Neuronal stem cell (in vitro differentiated cells): ENCODE results near the gene SRD5A2.

Source experiments
- DNase-seq: peaks from one replicate; pipeline ENCODE4 v3.0.0-alpha.2; 2013; ENCODE audit warnings: low spot score
- H2AFZ ChIP-seq: one replicate; pipeline ENCODE4 v1.6.1; 2013; ENCODE audit warnings: mild to moderate bottlenecking, low read length, inconsistent platforms
- H2AK5ac ChIP-seq: 2 replicates; pipeline ENCODE4 v1.6.1; 2013; ENCODE audit warnings: low read depth, mild to moderate bottlenecking, inconsistent platforms, low read length, moderate library complexity, mixed read lengths
- H2BK120ac ChIP-seq: 2 replicates; pipeline ENCODE4 v1.6.1; 2013; ENCODE audit warnings: low read depth, mild to moderate bottlenecking, inconsistent platforms, low read length, moderate library complexity, mixed read lengths
- H2BK12ac ChIP-seq: one replicate; pipeline ENCODE4 v1.6.1; 2013; ENCODE audit warnings: low read length, inconsistent platforms
- H2BK15ac ChIP-seq: 2 replicates; pipeline ENCODE4 v1.6.1; 2013; ENCODE audit warnings: mild to moderate bottlenecking, low read length, inconsistent platforms, mixed read lengths
- H2BK5ac ChIP-seq: one replicate; pipeline ENCODE4 v1.6.1; 2013; ENCODE audit warnings: inconsistent platforms, mild to moderate bottlenecking, low read length, moderate library complexity
- H3K14ac ChIP-seq: one replicate; pipeline ENCODE4 v1.6.1; 2013; ENCODE audit warnings: low read length, inconsistent platforms
- H3K18ac ChIP-seq: 2 replicates; pipeline ENCODE4 v1.6.1; 2013; ENCODE audit warnings: low read length, inconsistent platforms
- H3K23ac ChIP-seq: 2 replicates; pipeline ENCODE4 v1.6.1; 2013; ENCODE audit warnings: low read depth, mild to moderate bottlenecking, mixed read lengths, low read length, inconsistent platforms; ENCODE audit not compliant: poor library complexity
- H3K27ac ChIP-seq: replicated peaks from 3 replicates; pipeline ENCODE4 v1.5.1; 2013; ENCODE audit warnings: low read length, inconsistent platforms
- H3K27me3 ChIP-seq, 3 experiments: 2 replicates each; pipeline ENCODE4 v1.6.1; 2013; ENCODE audit warnings: low read length in 3 of 3, mild to moderate bottlenecking in 2 of 3, inconsistent platforms in 1 of 3, low read depth in 1 of 3, mixed read lengths in 1 of 3, moderate library complexity in 1 of 3; ENCODE audit not compliant: control insufficient read depth in 3 of 3, insufficient read depth in 3 of 3
- H3K36me3 ChIP-seq, 2 donors: replicated peaks in 1 of 2; 2 replicates each; pipeline ENCODE4 v1.6.1; 2013; ENCODE audit warnings: low read length in 2 of 2; ENCODE audit not compliant: control insufficient read depth in 2 of 2, insufficient read depth in 2 of 2
- H3K4ac ChIP-seq: 2 replicates; pipeline ENCODE4 v1.6.1; 2013; ENCODE audit warnings: inconsistent platforms, mild to moderate bottlenecking, low read length, moderate library complexity
- H3K4me1 ChIP-seq, 2 donors: 1 replicate in 1 of 2; 2 replicates in 1 of 2; pipeline ENCODE4 v1.6.1; 2013; ENCODE audit warnings: low read length in 2 of 2, low read depth in 1 of 2; ENCODE audit not compliant: control insufficient read depth in 2 of 2, insufficient read depth in 1 of 2
- H3K4me2 ChIP-seq: one replicate; pipeline ENCODE4 v1.6.1; 2013; ENCODE audit warnings: mild to moderate bottlenecking, low read length, inconsistent platforms; ENCODE audit not compliant: insufficient read depth, poor library complexity, severe bottlenecking
- H3K4me3 ChIP-seq, 2 donors: 2 replicates each; pipeline ENCODE4 v1.5.1; 2013; ENCODE audit warnings: low read length in 2 of 2, mild to moderate bottlenecking in 2 of 2, inconsistent platforms in 1 of 2, moderate library complexity in 1 of 2
- H3K79me1 ChIP-seq: one replicate; pipeline ENCODE4 v1.6.1; 2013; ENCODE audit warnings: low read depth, mild to moderate bottlenecking, inconsistent platforms, low read length, moderate library complexity
- H3K9ac ChIP-seq: one replicate; pipeline ENCODE4 v1.6.1; 2013; ENCODE audit warnings: mild to moderate bottlenecking, low read depth, low read length, inconsistent platforms; ENCODE audit not compliant: poor library complexity
- H3K9me3 ChIP-seq, 2 donors: replicated peaks in 1 of 2; 2 replicates each; pipeline versions ENCODE3 to v1.6.1; 2013; ENCODE audit warnings: low read length in 2 of 2, mild to moderate bottlenecking in 2 of 2, inconsistent platforms in 1 of 2, low read depth in 1 of 2, mixed read lengths in 1 of 2, moderate library complexity in 1 of 2; ENCODE audit not compliant: control insufficient read depth in 2 of 2, insufficient read depth in 1 of 2
- H4K8ac ChIP-seq: one replicate; pipeline ENCODE4 v1.6.1; 2013; ENCODE audit warnings: low read depth, mild to moderate bottlenecking, inconsistent platforms, low read length, moderate library complexity
- H4K91ac ChIP-seq: one replicate; pipeline ENCODE4 v1.6.1; 2013; ENCODE audit warnings: low read length, low read depth, mild to moderate bottlenecking, inconsistent platforms; ENCODE audit not compliant: poor library complexity
- WGBS, 2 donors: extraction: QIAGEN DNeasy Blood & Tissue Kit; methylation state at CpG; one replicate each; pipeline ENCODE4 v1.1.7; 2013; ENCODE audit warnings: missing lambda C conversion rate in 2 of 2, mixed read lengths in 1 of 2; ENCODE audit not compliant: insufficient read length in 2 of 2, insufficient replicate concordance in 1 of 2; ENCODE audit errors: extremely low coverage in 2 of 2; 5-methylcytosine and 5-hydroxymethylcytosine counted together

Gene SRD5A2

GRCh38 chr2:31568585-31569201, 12.0 kb downstream of the SRD5A2 start:
- H3K4ac ChIP-seq = no peak overlapping the region
- H3K27ac ChIP-seq = no peak overlapping the region
- no peak overlapping the region for H2AK5ac ChIP-seq
- no peaks in the 10 kb centered on the region for H3K27me3 ChIP-seq
- H3K4me2 ChIP-seq = no peak overlapping the region
- H3K23ac ChIP-seq = no peak overlapping the region
- H3K36me3 ChIP-seq = no peaks in the 10 kb centered on the region
- H2BK15ac ChIP-seq = peak overlapping the region; percentile 26
- H3K18ac ChIP-seq = peak overlapping the region; percentile 64
- no peak overlapping the region for H4K8ac ChIP-seq
- H2BK12ac ChIP-seq = no peak overlapping the region
- H3K14ac ChIP-seq = peak overlapping the region; percentile 89
- H3K79me1 ChIP-seq = no peaks in the 10 kb centered on the region
- no peak overlapping the region for H3K4me3 ChIP-seq
- H2BK120ac ChIP-seq = no peak overlapping the region
- no peak overlapping the region for H2AFZ ChIP-seq
- H2BK5ac ChIP-seq = peak overlapping the region; percentile 53
- H3K9me3 ChIP-seq = no peaks in the 10 kb centered on the region
- H4K91ac ChIP-seq = peak overlapping the region; percentile 30
- WGBS, 2 donors = no CpG with 5 or more reads among the region's 10 CpGs
- no peak for DNase-seq
- H3K4me1 ChIP-seq = no peaks in the 10 kb centered on the region
- H3K9ac ChIP-seq = peak overlapping the region; percentile 63

GRCh38 chr2:31567679-31568078, 13.1 kb downstream of the SRD5A2 start:
- no peak overlapping the region for H2AFZ ChIP-seq
- H4K8ac ChIP-seq = no peak overlapping the region
- H3K4ac ChIP-seq = no peak overlapping the region
- H2BK15ac ChIP-seq = no peak overlapping the region
- H2AK5ac ChIP-seq = peak overlapping the region; percentile 45
- H3K4me2 ChIP-seq = no peak overlapping the region
- no peak overlapping the region for H3K9ac ChIP-seq
- H3K18ac ChIP-seq = no peak overlapping the region
- no peak overlapping the region for H2BK12ac ChIP-seq
- H3K4me1 ChIP-seq = no peaks in the 10 kb centered on the region
- no peak overlapping the region for H2BK120ac ChIP-seq
- no peak overlapping the region for H3K14ac ChIP-seq
- no peaks in the 10 kb centered on the region for H3K36me3 ChIP-seq
- H3K23ac ChIP-seq = peak overlapping the region; percentile 2
- no peak overlapping the region for H3K27ac ChIP-seq
- H3K79me1 ChIP-seq = no peaks in the 10 kb centered on the region
- no peaks in the 10 kb centered on the region for H3K9me3 ChIP-seq
- no peak overlapping the region for H3K4me3 ChIP-seq
- H4K91ac ChIP-seq = no peak overlapping the region
- H3K27me3 ChIP-seq = no peaks in the 10 kb centered on the region
- H2BK5ac ChIP-seq = no peak overlapping the region
- DNase-seq = no peak
- no CpG with 5 or more reads among the region's 3 CpGs for WGBS, 2 donors

GRCh38 chr2:31563273-31563839, 17.4 kb downstream of the SRD5A2 start:
- no peak overlapping the region for H3K18ac ChIP-seq
- no peak overlapping the region for H3K4me2 ChIP-seq
- no peak overlapping the region for H3K4ac ChIP-seq
- no peak overlapping the region for H4K8ac ChIP-seq
- H3K9me3 ChIP-seq = no peaks in the 10 kb centered on the region
- H3K4me1 ChIP-seq = no peaks in the 10 kb centered on the region
- H4K91ac ChIP-seq = no peak overlapping the region
- H2AK5ac ChIP-seq = no peak overlapping the region
- H3K79me1 ChIP-seq = no peaks in the 10 kb centered on the region
- no peak overlapping the region for H2BK12ac ChIP-seq
- DNase-seq = no peak
- H2AFZ ChIP-seq = no peak overlapping the region
- no peak overlapping the region for H3K27ac ChIP-seq
- no CpG with 5 or more reads among the region's 1 CpG for WGBS, 2 donors
- no peak overlapping the region for H2BK120ac ChIP-seq
- no peak overlapping the region for H3K14ac ChIP-seq
- H3K27me3 ChIP-seq = no peaks in the 10 kb centered on the region
- no peak overlapping the region for H3K9ac ChIP-seq
- no peak overlapping the region for H3K4me3 ChIP-seq
- H2BK15ac ChIP-seq = no peak overlapping the region
- H2BK5ac ChIP-seq = no peak overlapping the region
- no peak overlapping the region for H3K23ac ChIP-seq
- no peaks in the 10 kb centered on the region for H3K36me3 ChIP-seq

- no peaks in the 10 kb centered on the region for H3K79me1 ChIP-seq
- no peak overlapping the region for H2BK15ac ChIP-seq
- H3K27ac ChIP-seq = no peak overlapping the region
- no peak overlapping the region for H3K18ac ChIP-seq
- no peak overlapping the region for H3K9ac ChIP-seq
- no peaks in the 10 kb centered on the region for H3K27me3 ChIP-seq
- no peak overlapping the region for H2BK5ac ChIP-seq
- WGBS, 2 donors = no CpG with 5 or more reads among the region's 1 CpG
- H3K4me3 ChIP-seq = no peak overlapping the region
- H3K36me3 ChIP-seq = no peaks in the 10 kb centered on the region
- H4K91ac ChIP-seq = no peak overlapping the region
- no peak overlapping the region for H3K4me2 ChIP-seq
- no peak overlapping the region for H2AK5ac ChIP-seq
- no peak overlapping the region for H2AFZ ChIP-seq
- H2BK12ac ChIP-seq = no peak overlapping the region
- DNase-seq = no peak
- H2BK120ac ChIP-seq = no peak overlapping the region
- no peak overlapping the region for H3K14ac ChIP-seq
- no peaks in the 10 kb centered on the region for H3K9me3 ChIP-seq
- H3K4me1 ChIP-seq = no peaks in the 10 kb centered on the region
- no peak overlapping the region for H3K23ac ChIP-seq
- H4K8ac ChIP-seq = no peak overlapping the region
- H3K4ac ChIP-seq = no peak overlapping the region
Observed at GRCh38 chr2:31561823-31562222, 18.9 kb downstream of the SRD5A2 start.
